HCT116 (cell line): ENCODE data around the gene TEX48. TPM values are rescaled to one million over a fixed set of nuclear protein-coding genes. Genes with fewer than 3 reads are reported as not detected.

Source experiments
- ATAC-seq: fragments of 200-7000 bp; cut with Tn5 transposase; 2 replicates; pipeline ENCODE4 v1.9.1; 2020; ENCODE audit warnings: mild to moderate bottlenecking, moderate library complexity
- BruUV-seq: library from RNA; stranded (reverse); fragments of 400-500 nt; replicated peaks from 2 replicates; lab custom pipeline; 2021; lab: Mats Ljungman, UMichigan
- CTCF ChIA-PET: fragments of 300-600 bp; sonication (Branson Sonifier 250); formaldehyde crosslinking; loops from one replicate; lab custom pipeline; 2021; ENCODE audit warnings: antibody characterized with exemption; lab: Charles Lee
- POLR2A ChIA-PET: fragments of 300-600, 350-600 bp; sonication (Branson Sonifier 250); formaldehyde crosslinking; loops from one replicate; lab custom pipeline; 2021; ENCODE audit warnings: antibody characterized with exemption; lab: Charles Lee
- RAD21 ChIA-PET, 2 experiments: fragments of 300-600 bp; sonication (Branson Sonifier 250); formaldehyde crosslinking; loops; one replicate each; lab custom pipeline; 2023; ENCODE audit warnings: low total read pairs in 2 of 2; ENCODE audit not compliant: uncharacterized antibody in 2 of 2, unreplicated experiment in 2 of 2, low non-redundant PET in 1 of 2; lab: Charles Lee
- DNase-seq: peaks from one replicate; pipeline ENCODE4 v3.0.0-alpha.2; 2010; ENCODE audit warnings: low read depth, low spot score
- H2AFZ ChIP-seq: fragments of 200-600 bp; shearing (Covaris generic), sonication (generic); 2 replicates; pipeline ENCODE4 v1.6.1; 2017; ENCODE audit warnings: low read depth, mixed run types, mixed read lengths, antibody characterized with exemption, low read length; ENCODE audit not compliant: poor library complexity, severe bottlenecking
- H3K27ac ChIP-seq: 2 replicates; pipeline ENCODE4 v1.5.1; 2012; ENCODE audit warnings: low read depth, low read length
- H3K27me3 ChIP-seq: fragments of 200-600 bp; sonication (generic); 2 replicates; pipeline ENCODE4 v1.6.1; 2016; ENCODE audit warnings: mixed run types, low read length, mixed read lengths; ENCODE audit not compliant: insufficient read depth
- H3K36me3 ChIP-seq, 2 experiments: fragments of 200-500 bp in 1 of 2; fragments of 200-600 bp in 1 of 2; sonication (Bioruptor generic) in 1 of 2; sonication (generic) in 1 of 2; 2 replicates each; pipeline versions ENCODE4 v1.5.1 to v1.6.1; 2014 to 2016; ENCODE audit warnings: low read length in 2 of 2, inconsistent platforms in 1 of 2, mixed read lengths in 1 of 2, mixed run types in 1 of 2; ENCODE audit not compliant: insufficient read depth in 2 of 2, control insufficient read depth in 1 of 2
- H3K4me1 ChIP-seq, 2 experiments: fragments of 200-600 bp in 1 of 2; sonication (generic) in 1 of 2; 2 replicates each; pipeline versions ENCODE4 v1.5.1 to v1.6.1; 2012 to 2017; ENCODE audit warnings: low read length in 2 of 2, inconsistent platforms in 1 of 2, mild to moderate bottlenecking in 1 of 2, mixed read lengths in 1 of 2, mixed run types in 1 of 2, moderate library complexity in 1 of 2; ENCODE audit not compliant: insufficient read depth in 2 of 2, control insufficient read depth in 1 of 2
- H3K4me2 ChIP-seq: fragments of 200-600 bp; sonication (generic); 2 replicates; pipeline ENCODE4 v1.6.1; 2017; ENCODE audit warnings: mixed run types, low read length, mixed read lengths
- H3K4me3 ChIP-seq, 2 experiments: fragments of 200-600 bp in 1 of 2; sonication (generic) in 1 of 2; replicated peaks in 1 of 2; 2 replicates each; pipeline ENCODE4 v1.5.1; 2011 to 2016; ENCODE audit warnings: low read length in 2 of 2, control low read depth in 1 of 2, low read depth in 1 of 2, mild to moderate bottlenecking in 1 of 2, mixed read lengths in 1 of 2, mixed run types in 1 of 2
- H3K79me2 ChIP-seq: fragments of 200-600 bp; sonication (generic); 2 replicates; pipeline ENCODE4 v1.6.1; 2017; ENCODE audit warnings: mild to moderate bottlenecking, mixed run types, low read length, moderate library complexity, mixed read lengths; ENCODE audit not compliant: insufficient read depth
- H3K9ac ChIP-seq: fragments of 200-600 bp; sonication (generic); 2 replicates; pipeline ENCODE4 v1.6.1; 2016; ENCODE audit warnings: low read length, mixed read lengths
- H3K9me2 ChIP-seq: fragments of 200-600 bp; sonication (generic), shearing (Covaris generic); 2 replicates; pipeline ENCODE4 v1.6.1; 2017; ENCODE audit warnings: mixed run types, mild to moderate bottlenecking, moderate library complexity; ENCODE audit not compliant: insufficient read depth
- H3K9me3 ChIP-seq, 2 experiments: fragments of 200-500 bp in 1 of 2; fragments of 200-600 bp in 1 of 2; sonication (Bioruptor generic) in 1 of 2; sonication (generic) in 1 of 2; 2 replicates each; pipeline ENCODE4 v1.6.1; 2014 to 2017; ENCODE audit warnings: low read length in 2 of 2, mixed read lengths in 2 of 2, inconsistent platforms in 1 of 2, low read depth in 1 of 2, mild to moderate bottlenecking in 1 of 2, mixed run types in 1 of 2, moderate library complexity in 1 of 2; ENCODE audit not compliant: control insufficient read depth in 1 of 2, insufficient read depth in 1 of 2
- H4K20me1 ChIP-seq: fragments of 200-600 bp; sonication (generic), shearing (Covaris generic); 2 replicates; pipeline ENCODE4 v1.6.1; 2017; ENCODE audit warnings: mixed run types, mild to moderate bottlenecking, moderate library complexity; ENCODE audit not compliant: insufficient read depth
- CBX3 ChIP-seq: IDR thresholded peaks from 2 replicates; pipeline ENCODE4 v1.6.1; 2012; ENCODE audit warnings: low read depth
- EGR1 ChIP-seq: IDR thresholded peaks from 2 replicates; pipeline ENCODE4 v1.6.1; 2012; ENCODE audit warnings: low read depth
- ELF1 ChIP-seq: IDR thresholded peaks from 2 replicates; pipeline ENCODE4 v1.6.1; 2012; ENCODE audit warnings: low read depth, borderline replicate concordance
- EZH2 ChIP-seq: fragments of 200-600 bp; sonication (generic); IDR thresholded peaks from 2 replicates; pipeline ENCODE4 v1.6.1; 2017; ENCODE audit warnings: antibody characterized with exemption, mixed run types
- EZH2phosphoT487 ChIP-seq: fragments of 200-600 bp; IDR thresholded peaks from 2 replicates; pipeline ENCODE4 v1.6.1; 2018; ENCODE audit warnings: antibody characterized with exemption, borderline replicate concordance
- FOSL1 ChIP-seq: IDR thresholded peaks from 2 replicates; pipeline ENCODE4 v1.6.1; 2012; ENCODE audit warnings: low read depth
- JUND ChIP-seq: IDR thresholded peaks from 2 replicates; pipeline ENCODE4 v1.6.1; 2012
- REST ChIP-seq: IDR thresholded peaks from 2 replicates; pipeline ENCODE4 v1.6.1; 2012; ENCODE audit warnings: low read depth
- SIN3A ChIP-seq: IDR thresholded peaks from 2 replicates; pipeline ENCODE4 v1.6.1; 2012; ENCODE audit warnings: low read depth
- SP1 ChIP-seq: IDR thresholded peaks from 2 replicates; pipeline ENCODE4 v1.6.1; 2012; ENCODE audit warnings: low read depth
- YY1 ChIP-seq: IDR thresholded peaks from 2 replicates; pipeline ENCODE4 v1.6.1; 2011; ENCODE audit warnings: low read length, low read depth, moderate library complexity, mild to moderate bottlenecking; ENCODE audit not compliant: insufficient replicate concordance; ENCODE audit errors: extremely low read depth
- intact Hi-C: fragments of 100-400 bp; cut with micrococcal nuclease; formaldehyde crosslinking; loops from 2 replicates; pipeline ENCODE4 v1.10.0; 2022
- total RNA-seq: library from RNA; stranded (reverse); gene quantifications from one replicate; pipeline ENCODE4 v1.2.1, GENCODE V29; 2021; ENCODE audit not compliant: unreplicated experiment

The TEX48 gene
- total RNA-seq, 1 experiment from 2014 or later = not detected

- TF ChIP-seq REST (no peak), CBX3 (no peak), SP1 (no peak)
Measured at GRCh38 chr9:114722081-114722621, 40.2 kb upstream of the TEX48 start (continued).

- TF ChIP-seq FOSL1 (no peak), YY1 (no peak), SIN3A (no peak), EZH2 (no peak), EGR1 (no peak), EZH2phosphoT487 (no peak), ELF1 (no peak), REST (no peak), JUND (no peak)
- TF ChIP-seq, all 23 proteins: peak for 0
- Histone ChIP-seq H3K9me2 (no peaks in the 10 kb centered on the region), H4K20me1 (no peaks in the 10 kb centered on the region), H2AFZ (no peak overlapping the region), H3K4me3 (no peak overlapping the region), H3K4me2 (no peak overlapping the region), H3K4me1 (peaks cover 17 to 29% of the 10 kb centered on the region in 2 experiments), H3K79me2 (no peaks in the 10 kb centered on the region), H3K27ac (no peak overlapping the region), H3K36me3 (no peaks in the 10 kb centered on the region), H3K9ac (no peak overlapping the region), H3K9me3 (no peaks in the 10 kb centered on the region), H3K27me3 (peaks cover 42% of the 10 kb centered on the region; the same call in 1 of the 2 replicates)
- ChIA-PET RAD21 (no interaction called here), POLR2A (no interaction called here), CTCF (no interaction called here)
- intact Hi-C loops = no loop called here
- ATAC-seq (no peak), DNase-seq (no peak)
- BruUV-seq = no TSS peak
Measured at GRCh38 chr9:114721491-114722079, 39.6 kb upstream of the TEX48 start.
